SK-N-SH (cell line): ENCODE data around the gene ARHGAP25. TPM values are rescaled to one million over a fixed set of nuclear protein-coding genes. Genes with fewer than 3 reads are reported as not detected.

Source experiments
- CTCF ChIA-PET: fragments of 300-600, 350-600 bp; formaldehyde crosslinking; extraction: SDS; loops from one replicate; lab custom pipeline; 2021; lab: Yijun Ruan, JAX
- POLR2A ChIA-PET: fragments of 350-600 bp; sonication (Branson Sonifier 250); formaldehyde crosslinking; extraction: SDS; loops from one replicate; lab custom pipeline; 2020; ENCODE audit warnings: antibody characterized with exemption, inconsistent platforms; lab: Yijun Ruan, JAX
- DNase-seq: peaks from one replicate; pipeline ENCODE4 v3.0.0; 2012
- H2AFZ ChIP-seq: fragments of 200-600 bp; sonication (generic); 2 replicates; pipeline ENCODE4 v1.8.1; 2016; ENCODE audit warnings: antibody characterized with exemption, mild to moderate bottlenecking, low read depth
- H3F3A ChIP-seq: fragments of 200-600 bp; sonication (generic); replicated peaks from 2 replicates; pipeline ENCODE3; 2016; ENCODE audit warnings: antibody characterized with exemption, mild to moderate bottlenecking; ENCODE audit not compliant: insufficient read depth
- H3K27ac ChIP-seq, 2 experiments: fragments of 200-500 bp in 1 of 2; fragments of 200-600 bp in 1 of 2; sonication (Bioruptor generic) in 1 of 2; sonication (generic), shearing (Covaris generic) in 1 of 2; 2 replicates each; pipeline versions ENCODE4 v1.5.1 to v1.6.1; 2014 to 2016; ENCODE audit warnings: low read depth in 2 of 2, inconsistent platforms in 1 of 2, low read length in 1 of 2, mild to moderate bottlenecking in 1 of 2, mixed read lengths in 1 of 2
- H3K27me3 ChIP-seq: fragments of 200-600 bp; sonication (generic), shearing (Covaris generic); 2 replicates; pipeline ENCODE4 v1.6.1; 2016; ENCODE audit warnings: mixed run types; ENCODE audit not compliant: insufficient read depth
- H3K36me3 ChIP-seq, 2 experiments: fragments of 200-500 bp in 1 of 2; fragments of 200-600 bp in 1 of 2; sonication (Bioruptor generic) in 1 of 2; sonication (generic) in 1 of 2; replicated peaks in 1 of 2; 2 replicates each; pipeline versions ENCODE3 to v1.5.1; 2014 to 2016; ENCODE audit warnings: low read length in 1 of 2, mild to moderate bottlenecking in 1 of 2; ENCODE audit not compliant: insufficient read depth in 2 of 2, control insufficient read depth in 1 of 2
- H3K4me1 ChIP-seq, 2 experiments: fragments of 200-500 bp in 1 of 2; fragments of 200-600 bp in 1 of 2; sonication (Bioruptor generic) in 1 of 2; sonication (generic), shearing (Covaris generic) in 1 of 2; 2 replicates each; pipeline versions ENCODE4 v1.5.1 to v1.6.1; 2014 to 2016; ENCODE audit warnings: low read depth in 1 of 2, low read length in 1 of 2, mixed run types in 1 of 2; ENCODE audit not compliant: insufficient read depth in 2 of 2, control insufficient read depth in 1 of 2
- H3K4me2 ChIP-seq: fragments of 200-600 bp; sonication (generic), shearing (Covaris generic); 2 replicates; pipeline ENCODE4 v1.6.1; 2017; ENCODE audit warnings: mixed run types
- H3K4me3 ChIP-seq, 2 experiments: fragments of 200-500 bp in 1 of 2; fragments of 200-600 bp in 1 of 2; sonication (Bioruptor generic) in 1 of 2; sonication (generic), shearing (Covaris generic) in 1 of 2; 2 replicates each; pipeline versions ENCODE4 v1.5.1 to v1.8.1; 2014 to 2016; ENCODE audit warnings: low read depth in 2 of 2, inconsistent platforms in 1 of 2, low read length in 1 of 2, mild to moderate bottlenecking in 1 of 2, mixed read lengths in 1 of 2, moderate library complexity in 1 of 2
- H3K79me2 ChIP-seq: fragments of 200-600 bp; sonication (generic); 2 replicates; pipeline ENCODE4 v1.8.1; 2017; ENCODE audit warnings: mild to moderate bottlenecking; ENCODE audit not compliant: insufficient read depth
- H3K9ac ChIP-seq: fragments of 200-600 bp; sonication (generic); 2 replicates; pipeline ENCODE4 v1.6.1; 2017; ENCODE audit warnings: mixed run types
- H3K9me2 ChIP-seq: fragments of 200-600 bp; sonication (generic); 2 replicates; pipeline ENCODE4 v1.6.1; 2017; ENCODE audit warnings: mixed run types
- H3K9me3 ChIP-seq: fragments of 200-600 bp; sonication (generic); 2 replicates; pipeline ENCODE4 v1.6.1; 2017; ENCODE audit warnings: mixed run types, mild to moderate bottlenecking, moderate library complexity
- H4K20me1 ChIP-seq: fragments of 200-600 bp; sonication (generic); 2 replicates; pipeline ENCODE4 v1.6.1; 2017; ENCODE audit warnings: mild to moderate bottlenecking, mixed run types; ENCODE audit not compliant: insufficient read depth
- CHD2 ChIP-seq: fragments of 150-350 bp; IDR thresholded peaks from 2 replicates; pipeline ENCODE4 v1.6.1; 2018; ENCODE audit warnings: low read length; ENCODE audit not compliant: partially characterized antibody
- FOSL2 ChIP-seq: IDR thresholded peaks from 2 replicates; pipeline ENCODE4 v1.4.0; 2012; ENCODE audit warnings: low read depth, mild to moderate bottlenecking, moderate library complexity, borderline replicate concordance
- FOXM1 ChIP-seq: IDR thresholded peaks from 2 replicates; pipeline ENCODE4 v1.4.0; 2012; ENCODE audit warnings: low read depth, mild to moderate bottlenecking
- GABPA ChIP-seq: IDR thresholded peaks from 2 replicates; pipeline ENCODE4 v1.4.0; 2012; ENCODE audit warnings: low read depth, mild to moderate bottlenecking
- MEF2A ChIP-seq: IDR thresholded peaks from 2 replicates; pipeline ENCODE4 v1.4.0; 2012; ENCODE audit warnings: low read depth, borderline replicate concordance
- NFIC ChIP-seq: IDR thresholded peaks from 2 replicates; pipeline ENCODE4 v1.4.0; 2012; ENCODE audit warnings: borderline replicate concordance
- POLR2AphosphoS5 ChIP-seq: IDR thresholded peaks from 2 replicates; pipeline ENCODE4 v1.6.1; 2012; ENCODE audit warnings: low read depth, low read length
- RAD21 ChIP-seq: IDR thresholded peaks from 2 replicates; pipeline ENCODE4 v1.6.1; 2012; ENCODE audit warnings: mild to moderate bottlenecking, low read length
- REST ChIP-seq: IDR thresholded peaks from 2 replicates; pipeline ENCODE4 v1.6.1; 2012; ENCODE audit warnings: mild to moderate bottlenecking, low read depth, low read length, moderate library complexity
- SIN3A ChIP-seq: IDR thresholded peaks from 2 replicates; pipeline ENCODE4 v1.6.1; 2012; ENCODE audit warnings: low read depth, mild to moderate bottlenecking, low read length, moderate library complexity, borderline replicate concordance
- TEAD4 ChIP-seq: IDR thresholded peaks from 2 replicates; pipeline ENCODE4 v1.4.0; 2012; ENCODE audit warnings: mild to moderate bottlenecking, borderline replicate concordance; ENCODE audit not compliant: insufficient read depth
- USF1 ChIP-seq: IDR thresholded peaks from 2 replicates; pipeline ENCODE4 v1.4.0; 2012; ENCODE audit warnings: low read depth, borderline replicate concordance
- YY1 ChIP-seq: IDR thresholded peaks from 2 replicates; pipeline ENCODE4 v1.4.0; 2012; ENCODE audit warnings: low read depth, mild to moderate bottlenecking
- WGBS: methylation state at CpG from one replicate; pipeline ENCODE4 v1.1.6; 2017; ENCODE audit warnings: low lambda C conversion rate; 5-methylcytosine and 5-hydroxymethylcytosine counted together
- polyA plus RNA-seq, 3 experiments: library from polyadenylated mRNA; depleted of rRNA; stranded (reverse); fragments of >200 nt; gene quantifications; 2 replicates each; pipeline ENCODE4 v1.2.3, GENCODE V29; 2012
- TF ChIP-seq, protein P1 (sequence below): fragments of 200-600 bp; sonication (generic); IDR thresholded peaks from 2 replicates; pipeline ENCODE4 v1.6.1; 2017; ENCODE audit warnings: antibody characterized with exemption, mild to moderate bottlenecking, moderate library complexity
- TF ChIP-seq, protein P2 (sequence below): IDR thresholded peaks from 2 replicates; pipeline ENCODE4 v1.4.0; 2012; ENCODE audit warnings: low read depth, borderline replicate concordance

Gene ARHGAP25
- polyA plus RNA-seq, 1 of the 3 experiments (the other 2 are of a cell fraction), result not detected

- no peak for TF ChIP-seq CHD2
- TF ChIP-seq MEF2A, result no peak
- no peak for TF ChIP-seq FOXM1
- TF ChIP-seq SIN3A, result no peak
- no peak for TF ChIP-seq GABPA
- no peak for TF ChIP-seq YY1
- TF ChIP-seq NFIC, result no peak
- no peak for TF ChIP-seq USF1
- TF ChIP-seq RAD21, result no peak
- TF ChIP-seq, protein P1, sequence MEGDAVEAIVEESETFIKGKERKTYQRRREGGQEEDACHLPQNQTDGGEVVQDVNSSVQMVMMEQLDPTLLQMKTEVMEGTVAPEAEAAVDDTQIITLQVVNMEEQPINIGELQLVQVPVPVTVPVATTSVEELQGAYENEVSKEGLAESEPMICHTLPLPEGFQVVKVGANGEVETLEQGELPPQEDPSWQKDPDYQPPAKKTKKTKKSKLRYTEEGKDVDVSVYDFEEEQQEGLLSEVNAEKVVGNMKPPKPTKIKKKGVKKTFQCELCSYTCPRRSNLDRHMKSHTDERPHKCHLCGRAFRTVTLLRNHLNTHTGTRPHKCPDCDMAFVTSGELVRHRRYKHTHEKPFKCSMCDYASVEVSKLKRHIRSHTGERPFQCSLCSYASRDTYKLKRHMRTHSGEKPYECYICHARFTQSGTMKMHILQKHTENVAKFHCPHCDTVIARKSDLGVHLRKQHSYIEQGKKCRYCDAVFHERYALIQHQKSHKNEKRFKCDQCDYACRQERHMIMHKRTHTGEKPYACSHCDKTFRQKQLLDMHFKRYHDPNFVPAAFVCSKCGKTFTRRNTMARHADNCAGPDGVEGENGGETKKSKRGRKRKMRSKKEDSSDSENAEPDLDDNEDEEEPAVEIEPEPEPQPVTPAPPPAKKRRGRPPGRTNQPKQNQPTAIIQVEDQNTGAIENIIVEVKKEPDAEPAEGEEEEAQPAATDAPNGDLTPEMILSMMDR, result no peak
- no peak for TF ChIP-seq TEAD4
- no peak for TF ChIP-seq REST
- no peak for TF ChIP-seq POLR2AphosphoS5
- TF ChIP-seq FOSL2, result no peak
- TF ChIP-seq, protein P2, sequence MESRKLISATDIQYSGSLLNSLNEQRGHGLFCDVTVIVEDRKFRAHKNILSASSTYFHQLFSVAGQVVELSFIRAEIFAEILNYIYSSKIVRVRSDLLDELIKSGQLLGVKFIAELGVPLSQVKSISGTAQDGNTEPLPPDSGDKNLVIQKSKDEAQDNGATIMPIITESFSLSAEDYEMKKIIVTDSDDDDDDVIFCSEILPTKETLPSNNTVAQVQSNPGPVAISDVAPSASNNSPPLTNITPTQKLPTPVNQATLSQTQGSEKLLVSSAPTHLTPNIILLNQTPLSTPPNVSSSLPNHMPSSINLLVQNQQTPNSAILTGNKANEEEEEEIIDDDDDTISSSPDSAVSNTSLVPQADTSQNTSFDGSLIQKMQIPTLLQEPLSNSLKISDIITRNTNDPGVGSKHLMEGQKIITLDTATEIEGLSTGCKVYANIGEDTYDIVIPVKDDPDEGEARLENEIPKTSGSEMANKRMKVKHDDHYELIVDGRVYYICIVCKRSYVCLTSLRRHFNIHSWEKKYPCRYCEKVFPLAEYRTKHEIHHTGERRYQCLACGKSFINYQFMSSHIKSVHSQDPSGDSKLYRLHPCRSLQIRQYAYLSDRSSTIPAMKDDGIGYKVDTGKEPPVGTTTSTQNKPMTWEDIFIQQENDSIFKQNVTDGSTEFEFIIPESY, result no peak
- Histone ChIP-seq H3F3A (no peaks in the 10 kb centered on the region), H3K4me2 (no peak overlapping the region), H3K4me3 (no peak overlapping the region), H3K36me3 (no peaks in the 10 kb centered on the region), H3K4me1 (no peaks in the 10 kb centered on the region), H2AFZ (no peak overlapping the region), H3K27ac (no peak overlapping the region), H3K9ac (no peak overlapping the region), H3K79me2 (no peaks in the 10 kb centered on the region), H4K20me1 (no peaks in the 10 kb centered on the region), H3K9me3 (no peaks in the 10 kb centered on the region), H3K27me3 (no peaks in the 10 kb centered on the region), H3K9me2 (no peaks in the 10 kb centered on the region)
- DNase-seq, result no peak
- 85% methylated on average over 11 of the region's 11 CpGs for WGBS
- POLR2A ChIA-PET, result no interaction called here
- CTCF ChIA-PET, result interaction anchor here (1.3 to 19.0 kb wide), 3 partner anchors 37 to 177 kb away, joined by 4 to 245 read pairs (median 4); no protein-coding TSS in a partner anchor
Measured at GRCh38 chr2:68746408-68746807, 11.8 kb downstream of the ARHGAP25 start.
